ENCODE data around the gene TMTC2.

The TMTC2 gene

DNA sequence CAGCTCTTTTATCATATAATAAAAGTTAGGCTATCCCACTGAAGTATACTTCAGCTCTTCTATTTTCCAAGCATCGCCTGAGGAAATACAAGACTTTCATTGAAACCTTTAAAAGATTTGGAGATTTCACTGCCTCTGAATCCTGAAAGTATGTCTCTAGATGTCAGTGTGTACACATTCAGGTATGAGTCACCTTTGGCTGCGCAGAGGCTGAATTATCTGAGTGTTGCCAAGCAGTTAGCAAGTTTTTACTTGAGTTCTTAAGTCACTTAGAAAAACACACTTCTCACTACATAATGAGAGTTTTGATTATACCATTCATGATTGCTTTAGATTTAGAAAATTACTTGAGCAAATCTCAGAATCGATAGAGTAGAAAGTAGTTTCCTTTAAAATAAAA lies 210.3 kb downstream of the TMTC2 start:
- DNase-seq = no peak

DNA sequence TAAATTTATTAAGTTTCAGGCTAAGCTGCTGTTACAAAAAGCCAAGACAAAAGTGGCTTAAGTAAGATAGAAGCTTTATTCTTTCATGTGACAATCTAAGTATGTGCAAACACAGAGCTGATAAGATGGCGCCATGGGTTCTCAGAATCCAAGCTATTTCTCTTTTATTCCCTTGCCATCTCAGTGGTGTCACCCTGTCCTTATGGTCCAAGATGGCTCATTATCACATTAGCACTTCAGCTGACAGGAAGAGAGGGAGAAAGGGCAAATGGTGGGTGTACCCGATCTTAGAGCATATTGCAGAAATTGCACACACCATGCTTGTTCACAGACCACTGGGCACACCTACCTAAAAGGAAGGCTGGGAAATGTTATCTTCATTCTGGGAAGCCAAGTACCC lies 211.7 kb downstream of the TMTC2 start:
- DNase-seq = no peak

GRCh38 chr12:82904219-82904790 lies 217.6 kb downstream of the TMTC2 start:
- DNase-seq = no peak

DNA sequence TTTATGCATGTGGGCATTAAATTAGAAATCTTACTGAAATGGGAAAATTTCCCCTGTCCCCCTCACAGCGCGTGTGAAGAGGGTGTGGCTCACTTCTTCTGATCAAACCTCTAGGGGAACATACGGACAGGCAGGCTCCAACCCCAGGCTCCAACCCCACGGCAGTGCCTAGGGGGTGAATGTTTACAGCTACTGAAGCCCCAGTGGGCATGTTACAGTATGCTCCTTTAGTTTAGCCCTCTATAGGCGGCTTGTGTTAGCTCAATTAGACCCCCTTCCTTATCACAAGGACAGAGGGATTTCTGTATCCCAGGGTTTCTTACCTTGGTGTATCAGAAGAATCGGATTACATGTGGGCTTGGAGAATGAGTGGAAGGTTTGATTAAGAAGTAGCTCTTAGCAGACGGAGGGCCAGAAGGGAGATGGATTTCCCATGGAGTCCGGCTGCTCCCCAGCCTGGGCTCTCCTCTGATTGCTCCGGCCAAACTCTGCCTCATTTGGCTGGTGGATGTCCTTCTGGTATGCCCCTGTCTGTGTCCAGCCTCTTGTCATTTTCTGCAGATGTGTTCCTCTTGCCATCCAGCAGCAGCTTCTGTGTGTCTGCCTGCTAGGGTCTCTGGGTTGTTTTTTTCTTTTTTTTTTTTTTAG lies 223.7 kb downstream of the TMTC2 start:
- no peak for DNase-seq

DNA sequence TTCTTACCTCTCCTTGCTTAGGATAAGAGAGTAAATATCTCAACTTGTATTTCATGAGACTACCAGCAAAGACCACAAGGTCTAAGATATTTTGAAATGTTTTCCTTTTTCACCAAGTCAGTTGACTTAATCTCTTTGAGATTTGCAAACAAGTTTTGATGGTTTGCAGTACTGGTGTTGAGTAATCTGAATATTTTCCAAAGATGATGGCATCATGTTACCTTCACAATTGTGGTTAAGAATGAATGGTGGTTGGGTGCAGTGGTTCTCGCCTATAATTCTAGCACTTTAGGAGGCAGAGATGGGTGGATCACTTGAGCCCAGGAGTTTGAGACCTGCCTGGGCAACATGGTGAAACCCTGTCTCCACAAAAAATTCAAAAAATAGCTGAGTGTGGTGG lies 225.7 kb downstream of the TMTC2 start:
- DNase-seq = no peak

DNA sequence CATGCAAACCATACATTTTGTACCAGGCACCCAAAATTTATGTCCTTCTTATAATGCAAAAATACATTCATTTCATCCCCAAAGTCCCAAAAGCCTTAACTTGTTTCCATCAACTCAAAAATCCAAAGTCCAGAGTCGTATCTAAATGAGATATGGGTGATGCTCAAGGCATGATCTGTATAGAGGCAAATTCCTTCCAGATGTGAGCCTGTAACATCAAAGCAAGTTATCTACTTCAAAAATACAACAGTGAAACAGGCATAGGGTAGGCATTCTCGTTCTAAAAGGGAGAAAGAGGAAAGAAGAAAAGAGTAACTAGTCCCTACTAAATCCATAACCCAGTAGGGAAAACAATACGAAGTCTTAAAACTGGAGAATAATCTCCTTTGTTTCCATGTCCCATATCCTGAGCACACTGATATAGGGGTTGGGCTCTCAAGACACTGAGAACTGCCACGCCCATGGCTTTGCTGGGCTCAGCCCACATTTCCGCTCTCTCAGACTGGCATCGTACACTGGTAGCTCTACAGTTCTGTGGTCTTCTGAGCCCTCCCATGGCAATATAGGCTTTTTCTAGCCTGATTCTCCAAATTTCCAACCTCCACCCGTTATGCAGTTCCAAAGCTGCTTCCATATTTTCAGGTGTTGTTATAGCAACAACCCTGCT lies 232.8 kb downstream of the TMTC2 start:
- DNase-seq = no peak

DNA sequence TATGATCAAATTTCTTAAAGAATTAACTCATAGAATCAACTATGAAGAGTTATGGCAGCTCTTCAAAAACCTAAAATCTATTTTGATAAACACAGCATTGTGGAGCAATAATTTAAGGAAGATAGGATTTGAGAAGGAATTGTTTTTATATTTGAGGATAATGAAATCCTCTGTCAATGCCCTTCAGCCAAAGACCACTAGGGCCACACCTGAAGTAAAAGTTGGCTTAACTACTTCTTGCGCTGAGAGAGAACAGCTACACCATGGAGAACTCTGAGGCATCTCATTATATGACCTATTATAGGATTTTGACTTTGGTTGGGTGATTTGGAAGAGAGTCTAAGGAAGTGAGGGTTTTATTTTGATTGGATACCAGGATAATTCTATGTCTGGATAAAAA lies 237.2 kb downstream of the TMTC2 start:
- DNase-seq = no peak

- no peak for DNase-seq
These were observed 239.9 kb downstream of the TMTC2 start for GRCh38 chr12:82926630-82927029.

GRCh38 chr12:82930301-82930700 lies 243.6 kb downstream of the TMTC2 start:
- no peak for DNase-seq

GRCh38 chr12:82931349-82932116 lies 244.8 kb downstream of the TMTC2 start:
- no peak for DNase-seq

GRCh38 chr12:82937151-82937550 lies 250.4 kb downstream of the TMTC2 start:
- DNase-seq = no peak

DNA sequence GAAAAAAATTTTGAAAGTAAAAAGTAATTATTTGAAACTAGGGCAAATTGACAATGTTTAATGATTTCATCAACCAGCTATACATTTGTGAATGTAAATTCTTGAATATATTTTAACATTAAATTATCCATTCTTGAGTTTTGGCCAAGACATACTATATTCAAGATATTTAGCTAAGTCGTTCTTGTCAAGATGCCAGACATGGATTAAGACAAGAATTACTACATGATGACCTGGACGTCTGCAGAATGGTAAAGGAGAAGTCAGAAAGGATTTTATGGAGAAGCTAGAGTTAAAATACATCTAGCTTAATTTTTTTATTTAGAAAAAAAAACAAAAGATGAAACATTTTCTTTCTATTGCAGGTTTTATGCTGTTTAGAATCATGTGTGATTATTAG lies 255.8 kb downstream of the TMTC2 start:
- no peak for DNase-seq

- DNase-seq = no peak
These were observed 256.3 kb downstream of the TMTC2 start for GRCh38 chr12:82942991-82943401.

GRCh38 chr12:82948491-82948890 lies 261.8 kb downstream of the TMTC2 start:
- DNase-seq = no peak

DNA sequence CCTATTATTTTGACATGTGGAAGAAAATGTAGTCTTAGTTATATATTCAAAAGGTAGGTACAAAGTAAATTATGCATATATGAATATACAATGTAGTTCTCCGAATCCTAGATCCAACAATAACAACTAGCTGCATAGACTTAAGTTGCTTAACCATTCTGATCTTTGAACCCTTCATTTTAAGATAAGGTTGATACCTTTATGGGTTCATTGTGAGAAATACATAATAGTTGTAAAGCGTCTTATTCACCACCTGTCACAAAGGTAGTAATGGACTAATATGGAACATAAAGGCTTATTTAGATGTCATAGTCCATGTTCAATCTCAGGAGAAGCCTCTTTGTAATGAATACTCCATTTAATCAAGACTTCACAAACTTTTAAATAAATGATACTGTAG lies 263.6 kb downstream of the TMTC2 start:
- DNase-seq = no peak

DNA sequence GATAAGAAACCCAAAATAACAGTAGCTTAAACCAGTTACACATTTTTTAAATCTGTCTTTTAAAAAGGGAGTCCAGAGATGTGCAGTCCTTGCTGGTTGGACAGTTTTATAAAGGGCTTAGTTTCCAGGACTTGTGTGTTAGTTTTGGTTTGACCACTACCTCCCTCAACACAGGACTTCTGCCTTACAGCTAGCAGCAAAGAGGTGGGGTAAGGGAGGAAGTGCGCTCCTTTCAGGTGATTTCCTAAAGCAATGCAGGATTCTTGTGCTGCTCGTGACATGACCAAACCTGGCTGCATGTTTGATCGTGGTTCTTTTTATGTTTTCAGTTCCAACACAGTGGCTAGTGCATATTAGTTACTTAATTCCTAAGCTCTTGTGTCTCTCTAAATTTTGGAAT lies 266.2 kb downstream of the TMTC2 start:
- DNase-seq = no peak

DNA sequence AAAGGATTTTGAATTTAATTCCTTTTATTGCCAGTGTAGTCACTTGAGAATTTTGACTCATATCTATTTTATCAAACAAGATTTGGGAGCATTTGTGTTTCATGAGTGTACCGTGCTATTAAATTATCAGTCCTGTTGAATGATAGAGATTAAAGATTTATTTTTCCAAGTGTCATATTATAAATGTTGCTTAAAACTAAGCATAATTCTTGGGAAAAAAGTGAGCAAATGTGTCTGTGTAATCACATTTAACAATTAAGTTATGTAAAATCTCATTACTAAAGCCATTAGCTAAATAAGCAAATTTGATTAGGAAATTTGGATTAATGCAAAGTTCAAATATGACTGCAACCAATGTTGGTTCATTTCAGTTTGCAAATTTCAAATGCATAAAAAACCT lies 266.7 kb downstream of the TMTC2 start:
- DNase-seq = no peak

GRCh38 chr12:82954064-82954463 lies 267.4 kb downstream of the TMTC2 start:
- no peak for DNase-seq

DNA sequence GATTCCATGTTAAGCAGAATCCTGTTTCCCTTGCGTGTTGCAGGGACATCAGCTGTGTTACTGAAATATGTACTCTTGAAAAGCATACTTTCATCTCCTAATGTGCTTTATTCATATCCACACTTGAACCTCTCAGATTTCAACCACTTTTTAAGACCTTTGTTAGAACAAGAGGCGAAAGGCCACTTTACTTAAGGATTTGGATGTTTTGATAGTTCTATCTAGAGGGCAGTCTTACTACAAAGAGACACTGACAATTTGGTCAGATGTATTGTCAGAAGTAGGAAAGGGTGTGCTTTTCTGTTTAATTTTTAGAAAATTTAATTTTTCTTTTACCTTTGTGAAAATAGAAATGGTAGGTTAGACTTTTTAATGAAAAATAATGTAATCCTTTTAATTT lies 267.9 kb downstream of the TMTC2 start:
- DNase-seq = no peak

- DNase-seq = no peak
These were observed 268.3 kb downstream of the TMTC2 start for GRCh38 chr12:82955043-82955442.

DNA sequence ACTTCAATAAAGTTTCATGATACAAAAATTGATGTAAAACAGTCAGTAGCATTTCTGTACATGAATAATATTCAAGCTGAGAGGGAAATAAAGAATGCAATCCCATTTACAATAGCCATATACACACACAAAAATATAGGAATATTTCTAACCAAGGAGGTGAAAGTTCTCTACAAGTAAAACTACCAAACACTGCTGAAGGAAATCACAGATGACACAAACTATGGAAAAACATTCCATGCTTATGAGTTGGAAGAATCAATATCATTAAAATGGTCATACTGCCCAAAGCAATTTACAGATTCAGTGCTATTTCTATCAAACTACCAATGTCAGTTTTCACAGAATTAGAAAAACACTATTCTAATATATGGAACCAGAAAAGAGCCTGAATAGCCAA lies 272.3 kb downstream of the TMTC2 start:
- DNase-seq = no peak

DNA sequence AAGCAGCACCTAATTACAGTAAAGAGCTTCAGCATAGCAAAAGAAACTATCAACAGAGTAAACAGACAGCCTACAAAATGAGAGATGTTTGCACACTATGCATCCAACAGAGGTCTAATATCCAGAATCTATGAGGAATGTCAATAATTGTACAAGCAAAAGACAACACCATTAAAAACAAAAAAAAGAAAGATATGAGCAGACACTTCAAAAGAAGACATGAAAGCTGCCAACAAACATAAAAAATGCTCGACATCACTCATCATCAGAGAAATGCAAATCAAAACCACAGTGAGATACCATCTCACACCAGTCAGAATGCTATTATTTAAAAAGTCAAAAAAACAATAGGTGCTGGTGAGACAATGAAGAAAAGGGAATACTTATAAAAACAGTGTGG lies 273.1 kb downstream of the TMTC2 start:
- no peak for DNase-seq

- no peak for DNase-seq
These were observed 275.1 kb downstream of the TMTC2 start for GRCh38 chr12:82961835-82962234.

DNA sequence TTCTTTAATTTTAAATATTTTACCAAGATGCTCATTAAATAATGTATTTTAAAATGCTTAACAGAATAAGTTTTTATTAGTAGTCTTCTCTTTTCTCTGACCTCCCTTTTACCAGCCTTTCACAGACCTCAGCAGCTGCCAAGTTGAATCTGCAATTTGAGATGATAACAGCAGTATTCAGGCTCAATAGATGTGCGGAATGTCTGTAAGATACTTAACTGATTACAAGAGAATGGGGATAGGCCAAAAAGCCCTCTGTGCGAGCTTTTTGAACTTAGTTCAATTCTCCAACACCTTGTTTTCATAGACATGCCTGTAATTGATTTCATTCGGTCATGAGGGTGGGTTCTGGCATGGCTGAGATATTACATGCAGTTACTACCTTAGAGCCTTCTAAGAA lies 277.2 kb downstream of the TMTC2 start:
- no peak for DNase-seq
